ACC112 (cell line): Measurements from ENCODE around the gene FOXO6.
A peak's percentile ranks its signal among the peaks of the same experiment; 100 is the strongest.

Experiments used
- H2AFZ ChIP-seq: fragments of 200-600 bp; sonication (generic); one replicate; pipeline ENCODE4 v1.6.0; 2017; ENCODE audit warnings: antibody characterized with exemption, low read length; ENCODE audit not compliant: unreplicated experiment
- H3K27ac ChIP-seq: fragments of 200-600 bp; sonication (generic); 2 replicates; pipeline ENCODE4 v1.5.1; 2014; ENCODE audit warnings: low read depth, mild to moderate bottlenecking, antibody characterized with exemption, low read length, moderate library complexity
- H3K27me3 ChIP-seq: fragments of 200-600 bp; sonication (generic); 2 replicates; pipeline ENCODE4 v1.6.1; 2014; ENCODE audit warnings: mild to moderate bottlenecking, antibody characterized with exemption, low read length, moderate library complexity, mixed read lengths; ENCODE audit not compliant: insufficient read depth
- H3K36me3 ChIP-seq: fragments of 200-600 bp; sonication (generic); 2 replicates; pipeline ENCODE4 v1.6.1; 2016; ENCODE audit warnings: mild to moderate bottlenecking, antibody characterized with exemption, low read length, moderate library complexity, mixed read lengths; ENCODE audit not compliant: insufficient read depth
- H3K4me1 ChIP-seq: fragments of 200-600 bp; sonication (generic); one replicate; pipeline ENCODE4 v1.6.1; 2016; ENCODE audit warnings: low read length, mixed read lengths; ENCODE audit not compliant: insufficient read depth, unreplicated experiment, control insufficient read depth
- H3K4me3 ChIP-seq: fragments of 200-600 bp; sonication (generic); 2 replicates; pipeline ENCODE4 v1.5.1; 2014; ENCODE audit warnings: mild to moderate bottlenecking, low read depth, low read length
- H3K79me2 ChIP-seq: fragments of 200-600 bp; sonication (generic); one replicate; pipeline ENCODE4 v1.6.0; 2016; ENCODE audit warnings: low read length; ENCODE audit not compliant: control insufficient read depth, unreplicated experiment, insufficient read depth

FOXO6 gene

GRCh38 chr1:41362357-41362721 is 1.1 kb downstream of the FOXO6 start:
- no peaks in the 10 kb centered on the region for H3K36me3 ChIP-seq
- peaks cover 40% of the 10 kb centered on the region for H3K27me3 ChIP-seq
- H3K27ac ChIP-seq = no peak overlapping the region
- H2AFZ ChIP-seq = no peak overlapping the region
- H3K4me3 ChIP-seq = no peak overlapping the region
- peaks cover 22% of the 10 kb centered on the region for H3K4me1 ChIP-seq
- no peaks in the 10 kb centered on the region for H3K79me2 ChIP-seq

DNA sequence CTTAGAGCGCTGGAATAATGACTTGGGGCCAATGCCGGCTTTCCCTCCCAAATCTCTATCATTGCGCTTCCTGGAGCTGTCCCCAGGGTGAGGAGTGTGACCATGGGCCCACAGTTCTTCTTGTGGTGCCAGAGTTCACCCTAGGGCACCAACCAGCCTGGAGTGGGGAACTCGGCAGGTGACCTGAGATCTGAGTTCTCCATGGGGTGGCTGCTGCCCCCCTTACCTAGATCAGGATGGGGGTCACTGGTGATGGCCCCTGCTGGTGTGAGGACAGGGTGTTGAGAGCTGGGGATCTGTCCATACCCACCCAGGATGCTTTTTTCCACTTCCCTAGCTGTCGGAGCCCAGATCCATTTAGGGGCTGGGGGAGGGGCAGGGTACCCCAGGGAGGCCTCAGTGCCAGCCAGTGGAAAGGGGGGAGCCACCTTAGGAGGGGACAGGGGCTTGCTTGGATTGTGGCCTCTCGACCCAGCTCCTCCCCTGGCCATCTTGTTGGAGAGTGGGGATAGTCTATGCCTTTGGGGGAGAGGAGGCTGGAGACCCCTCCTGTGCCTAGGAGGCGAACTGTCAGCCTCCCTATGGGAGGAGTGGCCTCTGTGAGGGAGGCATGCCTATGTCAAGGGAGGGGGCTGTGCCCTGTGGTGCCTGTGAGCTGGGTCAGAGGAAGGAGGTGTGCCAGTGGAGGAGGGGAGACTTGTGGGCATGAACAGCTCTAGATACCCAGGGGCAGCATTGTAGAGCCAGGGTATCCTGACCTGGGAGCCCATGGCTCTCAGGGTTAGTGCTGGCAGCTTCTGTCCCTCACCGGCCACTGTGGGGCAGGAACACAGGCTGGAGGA is 1.7 kb downstream of the FOXO6 start:
- Histone ChIP-seq H3K27me3 (peaks cover 45% of the 10 kb centered on the region), H3K27ac (no peak overlapping the region), H3K4me1 (peaks cover 20% of the 10 kb centered on the region), H2AFZ (no peak overlapping the region), H3K79me2 (no peaks in the 10 kb centered on the region), H3K36me3 (no peaks in the 10 kb centered on the region), H3K4me3 (no peak overlapping the region)

DNA sequence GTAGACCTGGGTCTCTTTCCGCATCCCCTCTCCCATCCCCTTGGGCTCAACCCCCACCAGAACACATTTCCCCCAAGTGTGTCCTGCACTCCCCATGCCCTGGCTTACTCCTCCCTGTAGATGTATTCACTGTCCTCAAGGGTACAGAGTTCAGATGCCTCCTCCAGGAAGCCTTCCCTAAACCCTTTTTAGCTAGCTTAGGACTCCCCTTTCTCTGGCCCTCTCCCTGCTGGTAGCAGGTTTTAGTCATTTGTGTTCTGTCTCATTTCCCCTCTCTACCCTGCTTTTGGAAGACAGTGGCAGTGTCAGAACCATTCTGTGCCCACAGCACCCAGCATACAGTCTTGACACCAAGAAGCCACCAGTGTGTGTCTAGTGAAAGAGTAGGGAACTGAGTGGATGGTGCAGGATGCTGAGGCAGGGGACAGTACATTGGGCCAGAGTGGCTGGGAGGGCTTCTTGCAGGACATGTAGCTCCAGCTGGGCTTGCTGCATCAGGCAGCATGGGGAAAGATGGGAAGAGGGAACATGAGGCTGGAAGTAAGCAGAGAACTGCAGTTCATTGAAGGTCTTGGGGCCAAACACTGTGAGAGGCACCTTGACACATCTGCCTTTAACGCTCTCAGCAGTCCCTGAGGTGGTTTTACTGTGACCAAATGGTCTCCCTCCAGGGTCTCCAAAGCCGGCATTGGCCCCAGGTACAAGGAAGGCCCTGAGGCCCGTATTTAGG is 2.5 kb downstream of the FOXO6 start:
- Histone ChIP-seq H3K4me3 (no peak overlapping the region), H3K79me2 (no peaks in the 10 kb centered on the region), H3K27ac (no peak overlapping the region), H3K27me3 (peaks cover 52% of the 10 kb centered on the region), H2AFZ (no peak overlapping the region), H3K36me3 (no peaks in the 10 kb centered on the region), H3K4me1 (peaks cover 16% of the 10 kb centered on the region)

- H3K27me3 ChIP-seq = peaks cover 58% of the 10 kb centered on the region
These were observed 3.4 kb downstream of the FOXO6 start for GRCh38 chr1:41364442-41365319.

GRCh38 chr1:41365320-41365633 is 4.0 kb downstream of the FOXO6 start:
- Histone ChIP-seq H3K27me3 (peaks cover 58% of the 10 kb centered on the region), H3K36me3 (no peaks in the 10 kb centered on the region), H3K4me3 (no peak overlapping the region), H3K4me1 (peaks cover 6% of the 10 kb centered on the region), H3K79me2 (no peaks in the 10 kb centered on the region), H2AFZ (no peak overlapping the region), H3K27ac (no peak overlapping the region)

More at GRCh38 chr1:41364442-41365319, 3.4 kb downstream of the FOXO6 start:
- Histone ChIP-seq H3K79me2 (no peaks in the 10 kb centered on the region), H3K4me1 (peaks cover 7% of the 10 kb centered on the region), H3K36me3 (no peaks in the 10 kb centered on the region), H2AFZ (no peak overlapping the region), H3K4me3 (no peak overlapping the region), H3K27ac (no peak overlapping the region)

DNA sequence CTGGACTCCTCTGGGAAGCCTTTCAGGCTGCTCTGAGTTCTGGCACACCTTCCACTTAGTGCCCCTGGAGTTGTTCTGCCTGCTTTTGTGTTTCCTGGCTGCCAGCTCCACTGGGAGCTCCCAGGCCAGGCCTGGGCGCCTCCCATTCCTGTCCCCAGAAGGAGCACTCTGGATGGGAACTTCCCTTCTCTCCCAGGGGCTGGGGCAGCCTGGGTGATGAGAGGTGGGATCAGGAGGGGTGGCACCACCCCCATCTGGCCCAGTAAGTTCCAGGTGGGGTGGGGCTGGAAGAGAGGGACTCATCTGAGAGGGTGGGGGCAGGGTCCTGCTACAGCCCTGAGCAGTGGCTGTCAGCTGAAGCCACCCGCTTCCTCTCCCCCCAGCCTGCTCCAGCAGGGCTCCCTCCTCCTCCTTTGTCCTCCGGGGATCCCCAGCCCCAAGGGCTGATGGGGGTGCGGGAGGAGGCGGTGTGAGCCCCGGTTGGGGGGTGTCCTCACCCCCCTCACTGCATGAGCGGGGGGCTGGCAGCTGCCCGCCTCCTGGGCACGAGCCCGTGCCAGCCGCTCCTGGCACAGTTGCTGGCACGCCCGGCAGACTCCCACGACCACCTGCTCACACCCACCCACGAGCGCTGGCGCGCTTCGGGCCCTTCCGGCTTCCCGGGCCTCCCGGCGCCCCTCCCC is 4.7 kb downstream of the FOXO6 start:
- H3K27me3 ChIP-seq = peaks cover 58% of the 10 kb centered on the region
- H3K4me1 ChIP-seq = peaks cover 6% of the 10 kb centered on the region
- H3K79me2 ChIP-seq = no peaks in the 10 kb centered on the region
- no peak overlapping the region for H3K27ac ChIP-seq
- peak overlapping the region; percentile 68 for H3K4me3 ChIP-seq
- H2AFZ ChIP-seq = no peak overlapping the region
- H3K36me3 ChIP-seq = no peaks in the 10 kb centered on the region

- H3K27me3 ChIP-seq = peaks cover 56% of the 10 kb centered on the region
- H3K36me3 ChIP-seq = no peaks in the 10 kb centered on the region
- peak overlapping the region; percentile 68 for H3K4me3 ChIP-seq
- H3K4me1 ChIP-seq = peaks cover 6% of the 10 kb centered on the region
- H3K79me2 ChIP-seq = no peaks in the 10 kb centered on the region
- peak overlapping the region; percentile 47 for H2AFZ ChIP-seq
- H3K27ac ChIP-seq = no peak overlapping the region
These were observed 5.4 kb downstream of the FOXO6 start for GRCh38 chr1:41366455-41367287.

- H3K79me2 ChIP-seq = no peaks in the 10 kb centered on the region
- H3K36me3 ChIP-seq = no peaks in the 10 kb centered on the region
- peaks cover 50% of the 10 kb centered on the region for H3K27me3 ChIP-seq
- no peak overlapping the region for H2AFZ ChIP-seq
- H3K4me3 ChIP-seq = no peak overlapping the region
- H3K27ac ChIP-seq = no peak overlapping the region
- H3K4me1 ChIP-seq = peaks cover 6% of the 10 kb centered on the region
These were observed 6.0 kb downstream of the FOXO6 start for GRCh38 chr1:41367288-41367642.

DNA sequence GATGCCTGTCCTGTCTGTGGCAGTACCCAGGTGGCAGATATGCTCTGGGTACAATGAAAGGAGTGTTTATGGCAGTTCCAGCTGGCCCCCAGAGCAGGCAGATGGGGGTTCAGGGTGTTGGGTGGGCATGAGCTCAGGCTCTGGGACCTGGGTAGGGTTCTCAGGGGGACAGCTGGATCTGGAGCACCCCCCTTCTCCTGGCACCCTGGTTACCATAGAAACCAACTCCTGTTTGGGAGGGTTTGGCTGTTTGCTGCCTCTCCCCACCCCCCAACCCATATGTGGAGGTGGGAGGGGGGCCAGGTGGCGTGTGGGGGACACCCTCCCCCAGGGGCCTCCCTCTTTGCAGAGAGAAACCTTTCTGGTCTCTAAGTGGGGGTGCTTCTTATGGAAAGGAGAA is 7.1 kb downstream of the FOXO6 start:
- Histone ChIP-seq H3K36me3 (no peaks in the 10 kb centered on the region), H3K79me2 (no peaks in the 10 kb centered on the region), H2AFZ (no peak overlapping the region), H3K4me1 (peaks cover 6% of the 10 kb centered on the region), H3K27ac (no peak overlapping the region), H3K27me3 (peaks cover 39% of the 10 kb centered on the region), H3K4me3 (no peak overlapping the region)
